Small intestine (tissue), 7 donors: ENCODE measurements around the gene CTCF. TPM values are rescaled to one million over a fixed set of nuclear protein-coding genes. Genes with fewer than 3 reads are reported as not detected.

Experiments used
- DNase-seq, 2 donors: peaks; one replicate each; pipeline versions ENCODE4 v3.0.0 to v3.0.0-alpha.2; 2013
- FAIRE-seq: peaks from 2 replicates; lab custom pipeline; 2012; peaks lifted over from hg19 to GRCh38; lab: Jason Lieb, UNC
- H3K27ac ChIP-seq, 3 donors: one replicate each; pipeline ENCODE4 v1.5.1; 2013; ENCODE audit warnings: low read length in 2 of 3, mild to moderate bottlenecking in 2 of 3, control low read depth in 1 of 3, inconsistent platforms in 1 of 3, low read depth in 1 of 3, moderate library complexity in 1 of 3
- H3K27me3 ChIP-seq, 3 donors: one replicate each; pipeline ENCODE4 v1.6.1; 2013; ENCODE audit warnings: low read length in 3 of 3, inconsistent platforms in 1 of 3; ENCODE audit not compliant: control insufficient read depth in 3 of 3, insufficient read depth in 3 of 3
- H3K36me3 ChIP-seq, 3 donors: one replicate each; pipeline ENCODE4 v1.6.1; 2013; ENCODE audit warnings: low read length in 3 of 3, inconsistent platforms in 1 of 3, low read depth in 1 of 3, mild to moderate bottlenecking in 1 of 3, moderate library complexity in 1 of 3; ENCODE audit not compliant: control insufficient read depth in 3 of 3, insufficient read depth in 2 of 3
- H3K4me1 ChIP-seq, 3 donors: one replicate each; pipeline ENCODE4 v1.6.1; 2013; ENCODE audit warnings: low read length in 2 of 3, inconsistent platforms in 1 of 3, low read depth in 1 of 3, mild to moderate bottlenecking in 1 of 3, moderate library complexity in 1 of 3; ENCODE audit not compliant: control insufficient read depth in 3 of 3, insufficient read depth in 2 of 3
- H3K4me3 ChIP-seq, 3 donors: one replicate each; pipeline ENCODE4 v1.5.1; 2013; ENCODE audit warnings: low read length in 3 of 3, control low read depth in 1 of 3, inconsistent platforms in 1 of 3, low read depth in 1 of 3, mild to moderate bottlenecking in 1 of 3, moderate library complexity in 1 of 3
- H3K9me3 ChIP-seq, 2 donors: one replicate each; pipeline ENCODE4 v1.6.1; 2013; ENCODE audit warnings: low read depth in 1 of 2, low read length in 1 of 2; ENCODE audit not compliant: control insufficient read depth in 2 of 2, insufficient read depth in 1 of 2
- WGBS, 3 donors: extraction: QIAGEN DNeasy Blood & Tissue Kit; methylation state at CpG; one replicate each; pipeline ENCODE4 v1.1.7; 2013; 5-methylcytosine and 5-hydroxymethylcytosine counted together
- polyA plus RNA-seq, 4 donors: library from polyadenylated mRNA; stranded (reverse) in 3 of 4; unstranded in 1 of 4; fragments of 200-250 nt in 3 of 4; fragments of 120-200 nt in 1 of 4; gene quantifications; one replicate each; pipeline versions ENCODE4 v1.2.1 to v1.2.3, GENCODE V29; 2013
- donor health status: healthy with polysubstance abuse.
- donor health status: control.
- donor health status: control.
- donor health status: Bipolar disorder and iron deficiency.
- donor health status: healthy.

Gene CTCF
- polyA plus RNA-seq, 4 donors = 23.5 to 45.0 (median 24.2) TPM

DNA sequence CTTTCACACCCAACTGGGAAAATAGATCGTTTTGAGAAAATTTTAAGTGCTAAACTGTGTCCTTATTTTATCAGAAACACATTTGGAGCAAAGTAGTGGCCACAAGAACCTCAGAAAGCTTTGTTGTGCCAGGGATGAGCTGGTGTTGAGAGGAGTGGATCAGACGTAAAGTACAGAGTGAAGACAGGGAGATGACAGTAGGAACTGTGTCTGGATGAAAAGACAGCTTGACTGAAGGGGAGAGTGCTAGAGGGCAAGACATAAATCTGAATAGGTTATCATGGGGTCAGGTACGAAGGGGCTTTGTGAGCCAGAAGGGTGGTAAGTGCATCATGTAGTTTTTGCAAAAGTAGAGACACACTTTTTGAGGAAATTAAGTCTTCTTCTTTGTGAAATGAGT lies 43.3 kb downstream of the CTCF start:
- WGBS, 3 donors = 87 to 89% (median 87%) methylated on average over 3 of the region's 3 CpGs
- peaks cover 0 to 6% (median 4%) of the 10 kb centered on the region in 3 donors for H3K36me3 ChIP-seq
- H3K9me3 ChIP-seq = no peaks in the 10 kb centered on the region
- H3K4me3 ChIP-seq = no peak overlapping the region
- H3K27me3 ChIP-seq = no peaks in the 10 kb centered on the region
- FAIRE-seq (no peak), DNase-seq (no peak)
- no peak overlapping the region for H3K27ac ChIP-seq
- H3K4me1 ChIP-seq = no peaks in the 10 kb centered on the region

DNA sequence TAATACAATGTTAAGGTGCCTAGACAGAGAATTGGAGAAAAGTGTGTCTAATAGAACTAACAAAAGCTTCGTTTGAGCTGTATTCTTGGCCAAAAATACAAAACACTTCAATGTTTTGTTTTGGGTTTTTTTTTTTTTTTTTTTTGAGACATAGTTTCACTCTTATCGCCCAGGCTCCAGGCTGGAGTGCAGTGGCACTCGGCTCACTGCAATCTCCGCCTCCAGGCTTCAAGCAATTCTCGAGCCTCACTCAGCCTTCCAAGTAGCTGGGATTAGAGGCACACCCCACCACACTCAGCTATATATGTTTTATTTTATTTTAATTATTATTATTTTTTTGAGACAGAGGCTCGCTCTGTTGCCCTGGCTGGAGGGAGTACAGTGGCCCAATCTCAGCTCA lies 44.3 kb downstream of the CTCF start:
- FAIRE-seq (no peak), DNase-seq (no peak)
- WGBS, 3 donors = 66 to 86% (median 83%) methylated on average over 6 of the region's 6 CpGs
- Histone ChIP-seq H3K4me3 (no peak overlapping the region), H3K27me3 (no peaks in the 10 kb centered on the region), H3K27ac (no peak overlapping the region), H3K4me1 (no peaks in the 10 kb centered on the region), H3K36me3 (peaks cover 5 to 12% (median 6%) of the 10 kb centered on the region in 3 donors), H3K9me3 (no peaks in the 10 kb centered on the region)

DNA sequence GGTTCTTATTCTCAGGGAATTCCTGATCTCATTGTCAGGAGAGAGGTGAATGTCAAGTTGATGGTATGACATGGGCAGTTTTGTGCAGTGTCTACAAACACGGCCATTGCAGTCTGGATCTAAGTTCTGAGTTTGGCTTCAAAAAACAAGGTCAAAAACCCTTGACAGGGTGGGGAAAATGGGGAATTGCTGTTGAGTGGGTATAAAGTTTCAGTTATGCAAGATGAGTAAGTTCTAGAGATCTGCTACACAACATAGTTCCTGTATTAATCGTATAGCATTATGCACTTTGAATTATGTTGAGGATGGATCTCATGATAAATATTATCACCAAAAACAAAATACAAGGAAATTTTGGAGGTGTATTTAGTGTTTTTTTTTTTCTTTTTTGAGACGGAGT lies 46.0 kb downstream of the CTCF start:
- no peak for DNase-seq
- Histone ChIP-seq H3K36me3 (peaks cover 8 to 23% (median 11%) of the 10 kb centered on the region in 3 donors), H3K4me3 (no peak overlapping the region), H3K4me1 (no peaks in the 10 kb centered on the region), H3K9me3 (no peaks in the 10 kb centered on the region), H3K27ac (no peak overlapping the region), H3K27me3 (no peaks in the 10 kb centered on the region)
- no peak for FAIRE-seq
- WGBS, 3 donors = 73 to 89% (median 78%) methylated on average over 3 of the region's 3 CpGs

DNA sequence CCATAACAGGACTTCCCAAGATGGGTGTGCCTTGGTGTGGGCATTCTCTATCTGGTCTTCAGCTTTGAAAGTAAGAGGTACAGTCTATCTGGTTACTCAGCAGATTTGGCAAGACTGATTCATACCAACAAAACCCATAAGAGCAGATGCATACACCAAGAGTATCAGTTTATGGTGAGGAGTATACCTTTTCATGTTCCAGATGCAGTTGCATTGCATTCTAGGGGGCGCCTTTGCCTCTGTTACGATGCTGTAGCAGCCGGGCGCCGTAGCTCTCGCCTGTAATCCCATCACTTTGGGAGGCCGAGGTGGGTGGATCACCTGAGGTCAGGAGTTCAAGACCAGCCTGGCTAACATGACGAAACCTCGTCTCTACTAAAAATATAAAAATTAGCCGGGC lies 51.5 kb downstream of the CTCF start:
- H3K36me3 ChIP-seq = peaks cover 9 to 54% (median 13%) of the 10 kb centered on the region in 3 donors

DNA sequence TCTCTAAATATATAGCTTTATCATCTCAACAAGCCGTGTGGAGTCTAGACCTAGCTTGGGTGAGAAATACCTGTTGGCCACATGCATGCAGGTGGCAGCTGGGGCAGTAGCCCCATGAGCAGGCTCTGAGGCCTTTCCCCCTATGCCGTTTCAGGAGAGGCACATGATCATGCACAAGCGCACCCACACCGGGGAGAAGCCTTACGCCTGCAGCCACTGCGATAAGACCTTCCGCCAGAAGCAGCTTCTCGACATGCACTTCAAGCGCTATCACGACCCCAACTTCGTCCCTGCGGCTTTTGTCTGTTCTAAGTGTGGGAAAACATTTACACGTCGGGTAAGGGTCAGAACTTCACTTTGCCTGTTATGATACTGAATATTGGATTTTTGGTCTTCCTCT lies 65.9 kb downstream of the CTCF start:
- WGBS, 3 donors = 96% methylated on average over 14 of the region's 14 CpGs
- FAIRE-seq = no peak
- no peaks in the 10 kb centered on the region for H3K4me1 ChIP-seq
- no peaks in the 10 kb centered on the region for H3K27me3 ChIP-seq
- no peak overlapping the region for H3K4me3 ChIP-seq
- DNase-seq = no peak
- H3K9me3 ChIP-seq = no peaks in the 10 kb centered on the region
- peaks cover 29 to 73% (median 32%) of the 10 kb centered on the region in 3 donors for H3K36me3 ChIP-seq
- no peak overlapping the region for H3K27ac ChIP-seq

More for the DNA sequence above, 51.5 kb downstream of the CTCF start:
- Histone ChIP-seq H3K27ac (no peak overlapping the region), H3K9me3 (no peaks in the 10 kb centered on the region), H3K4me1 (no peaks in the 10 kb centered on the region), H3K4me3 (no peak overlapping the region), H3K27me3 (no peaks in the 10 kb centered on the region)
- WGBS, 3 donors = 94 to 96% (median 95%) methylated on average over 10 of the region's 10 CpGs
- no peak for FAIRE-seq
- DNase-seq = no peak

DNA sequence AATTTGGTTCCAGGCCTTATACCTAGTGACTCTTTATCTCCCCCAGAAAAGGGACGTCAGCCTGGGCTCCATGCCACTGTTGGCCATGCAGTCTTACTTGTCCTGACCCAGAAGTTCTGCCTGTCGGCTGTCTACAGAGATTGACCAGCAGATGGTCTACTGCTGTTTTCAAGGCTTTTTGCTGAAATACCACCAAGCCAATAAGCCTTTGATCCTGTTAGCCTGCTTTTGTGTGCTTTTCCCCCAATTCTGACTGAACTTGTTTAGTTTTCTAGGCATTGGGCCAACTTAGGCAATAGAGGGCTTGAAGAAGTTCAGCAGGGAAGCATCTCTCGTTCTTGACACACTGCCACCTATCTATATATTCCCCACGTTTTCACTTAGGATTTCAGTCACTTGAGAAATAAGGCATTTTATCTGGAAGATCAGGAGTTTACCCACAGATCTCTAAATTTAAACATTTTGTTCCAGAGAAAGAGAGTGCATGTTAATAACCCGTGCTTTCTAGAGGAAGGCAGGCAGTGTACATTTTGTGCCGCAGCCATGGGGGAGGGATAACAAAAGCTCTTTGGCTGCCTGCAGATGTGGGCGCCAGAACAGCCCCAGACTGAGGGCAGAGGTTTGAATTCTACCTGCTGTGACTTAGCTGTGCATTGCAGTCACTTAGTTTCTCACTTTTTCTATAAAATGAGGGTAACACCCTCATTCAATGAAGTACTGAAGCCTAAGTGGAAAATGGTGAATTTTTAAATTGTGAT lies 70.3 kb downstream of the CTCF start:
- H3K9me3 ChIP-seq = no peaks in the 10 kb centered on the region
- 71 to 78% (median 77%) methylated on average over 7 of the region's 7 CpGs for whole genome bisulfite sequencing, 3 donors
- peaks cover 22 to 70% (median 29%) of the 10 kb centered on the region in 3 donors for H3K36me3 ChIP-seq

DNA sequence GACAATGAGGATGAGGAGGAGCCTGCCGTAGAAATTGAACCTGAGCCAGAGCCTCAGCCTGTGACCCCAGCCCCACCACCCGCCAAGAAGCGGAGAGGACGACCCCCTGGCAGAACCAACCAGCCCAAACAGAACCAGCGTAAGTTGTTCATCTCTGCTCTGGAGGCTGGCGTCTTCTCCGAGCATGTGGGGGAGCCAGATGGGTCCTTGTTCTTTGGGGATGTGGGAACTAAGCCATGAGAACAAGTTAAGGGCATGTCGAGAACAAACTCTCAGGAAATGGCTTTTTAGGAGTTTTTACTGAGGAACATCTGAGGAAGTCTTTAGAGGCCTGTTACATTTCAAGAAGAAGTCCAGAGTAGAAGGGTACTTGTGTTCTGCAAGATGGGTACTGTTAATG lies 74.4 kb downstream of the CTCF start:
- 93 to 95% (median 95%) methylated on average over 8 of the region's 8 CpGs for WGBS, 3 donors
- H3K4me1 ChIP-seq = no peaks in the 10 kb centered on the region
- no peaks in the 10 kb centered on the region for H3K27me3 ChIP-seq
- FAIRE-seq (no peak), DNase-seq (no peak)
- no peak overlapping the region for H3K27ac ChIP-seq
- no peak overlapping the region for H3K4me3 ChIP-seq
- H3K36me3 ChIP-seq = peaks cover 20 to 54% (median 28%) of the 10 kb centered on the region in 3 donors
- no peaks in the 10 kb centered on the region for H3K9me3 ChIP-seq

More for the DNA sequence above, 70.3 kb downstream of the CTCF start:
- no peak overlapping the region for H3K27ac ChIP-seq
- no peak overlapping the region for H3K4me3 ChIP-seq
- no peak for FAIRE-seq
- H3K27me3 ChIP-seq = no peaks in the 10 kb centered on the region
- no peaks in the 10 kb centered on the region for H3K4me1 ChIP-seq
- DNase-seq = no peak

DNA sequence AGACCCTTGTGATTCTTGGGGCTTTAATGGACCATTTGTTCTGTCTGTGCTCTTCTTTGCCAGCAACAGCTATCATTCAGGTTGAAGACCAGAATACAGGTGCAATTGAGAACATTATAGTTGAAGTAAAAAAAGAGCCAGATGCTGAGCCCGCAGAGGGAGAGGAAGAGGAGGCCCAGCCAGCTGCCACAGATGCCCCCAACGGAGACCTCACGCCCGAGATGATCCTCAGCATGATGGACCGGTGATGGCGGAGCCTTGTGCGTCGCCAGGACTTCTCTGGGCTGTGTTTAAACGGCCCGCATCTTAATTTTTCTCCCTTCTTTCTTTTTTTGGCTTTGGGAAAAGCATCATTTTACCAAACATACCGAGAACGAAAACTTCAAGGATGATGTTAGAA lies 75.3 kb downstream of the CTCF start:
- DNase-seq = no peak
- peaks cover 13 to 47% (median 19%) of the 10 kb centered on the region in 3 donors for H3K36me3 ChIP-seq
- H3K4me1 ChIP-seq = no peaks in the 10 kb centered on the region
- FAIRE-seq = no peak
- H3K9me3 ChIP-seq = no peaks in the 10 kb centered on the region
- no peak overlapping the region for H3K4me3 ChIP-seq
- H3K27me3 ChIP-seq = no peaks in the 10 kb centered on the region
- WGBS, 3 donors = 93 to 97% (median 94%) methylated on average over 12 of the region's 12 CpGs
- no peak overlapping the region for H3K27ac ChIP-seq
